ENCODE measurements around the gene ALOX12.

ALOX12 gene

GRCh38 chr17:7014995-7015958 lies 19.4 kb downstream of the ALOX12 start:
- Mint-ChIP-seq H3K9me3 (no peaks in the 10 kb centered on the region), H3K36me3 (peaks cover 4% of the 10 kb centered on the region), H3K27ac (peak overlapping the region; percentile 84), H3K4me3 (peak overlapping the region; percentile 97), H3K27me3 (no peaks in the 10 kb centered on the region), H3K4me1 (peaks cover 50% of the 10 kb centered on the region)

DNA sequence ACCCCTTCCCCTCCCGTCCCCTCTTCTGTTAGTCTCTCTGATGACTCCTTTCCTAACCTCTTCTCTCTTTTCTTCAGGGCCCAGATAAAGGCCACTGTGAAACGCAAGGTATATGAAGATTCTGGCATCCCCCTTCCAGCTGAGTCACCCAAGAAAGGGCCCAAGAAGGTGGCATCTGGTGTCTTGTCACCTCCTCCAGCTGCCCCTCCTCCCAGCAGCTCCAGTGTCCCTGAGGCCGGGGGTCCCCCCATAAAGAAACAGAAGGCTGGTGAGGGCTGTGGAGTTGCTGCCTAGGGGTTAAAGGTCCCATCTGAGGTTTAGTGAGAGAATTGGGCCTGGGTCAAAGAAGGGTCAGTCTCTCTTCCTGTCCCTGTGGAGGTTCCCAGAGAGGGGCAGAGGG lies 20.6 kb downstream of the ALOX12 start:
- peaks cover 4% of the 10 kb centered on the region for H3K36me3 Mint-ChIP-seq
- no peaks in the 10 kb centered on the region for H3K27me3 Mint-ChIP-seq
- peak overlapping the region; percentile 97 for H3K4me3 Mint-ChIP-seq
- no peaks in the 10 kb centered on the region for H3K9me3 Mint-ChIP-seq
- H3K4me1 Mint-ChIP-seq, result peaks cover 52% of the 10 kb centered on the region
- peak overlapping the region; percentile 30 for H3K27ac Mint-ChIP-seq

DNA sequence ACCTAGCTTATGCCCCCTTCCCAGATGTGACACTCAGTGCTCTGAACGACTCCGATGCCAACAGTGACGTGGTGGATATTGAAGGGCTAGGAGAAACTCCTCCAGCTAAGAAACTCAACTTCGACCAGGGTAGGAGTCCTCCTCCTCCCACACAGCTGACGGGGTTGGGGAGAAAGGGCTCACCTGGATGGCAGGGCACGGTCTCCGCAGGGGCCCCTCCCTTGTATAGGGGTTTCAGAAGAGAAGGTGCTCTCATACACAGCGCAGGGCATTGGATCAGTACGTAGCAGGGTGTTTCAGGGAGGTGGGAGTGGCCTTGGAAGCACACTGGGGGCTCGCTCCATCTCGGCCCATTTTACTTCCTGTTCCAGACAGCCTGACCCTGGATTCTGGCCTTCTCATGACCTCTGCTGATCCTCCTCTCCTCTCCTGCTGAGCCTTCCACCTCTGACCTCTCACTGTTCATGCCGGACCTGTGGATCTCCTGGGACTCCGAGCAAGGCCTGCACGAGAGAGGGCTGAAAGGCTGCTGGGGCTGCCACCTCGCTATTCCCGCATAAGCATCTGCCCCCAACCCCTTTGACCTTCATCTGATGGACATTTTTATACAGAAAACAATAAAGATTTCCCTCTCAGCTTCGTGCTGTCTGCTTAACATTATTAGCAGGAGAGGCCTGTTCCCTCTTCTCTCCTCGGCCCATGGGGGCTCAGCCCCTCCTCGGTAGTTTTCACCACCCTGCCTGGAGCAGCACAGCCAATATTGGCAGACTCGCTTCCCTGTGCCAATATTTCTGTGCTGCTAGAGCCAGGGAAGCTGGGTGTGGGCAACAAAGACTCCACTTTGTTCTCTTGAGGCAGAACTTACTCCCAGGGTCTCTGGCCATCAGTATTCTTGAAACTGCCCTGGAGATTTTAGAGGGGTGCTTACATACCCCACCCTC lies 21.3 kb downstream of the ALOX12 start:
- Mint-ChIP-seq H3K36me3 (peaks cover 4% of the 10 kb centered on the region), H3K9me3 (no peaks in the 10 kb centered on the region), H3K4me3 (peak overlapping the region; percentile 49), H3K4me1 (peaks cover 52% of the 10 kb centered on the region), H3K27ac (no peak overlapping the region), H3K27me3 (no peaks in the 10 kb centered on the region)

DNA sequence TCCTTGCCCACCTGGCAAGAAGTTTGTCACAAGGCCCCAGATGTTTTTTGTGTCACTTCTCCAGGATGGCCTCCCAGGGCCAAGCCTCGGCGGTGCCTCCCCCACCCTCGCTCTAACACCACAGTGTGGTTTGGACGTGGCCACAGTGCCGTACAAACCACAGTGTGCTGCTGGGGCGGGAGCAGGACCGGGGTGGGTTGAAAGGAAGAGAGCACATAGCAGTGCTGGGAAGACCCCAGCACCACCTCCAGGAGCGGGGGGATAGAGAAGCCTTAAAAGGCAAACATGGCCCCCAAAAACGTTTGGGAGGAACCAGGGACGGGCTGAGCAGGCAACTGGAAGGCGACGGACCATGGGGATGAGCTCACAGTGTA lies 22.0 kb downstream of the ALOX12 start:
- Mint-ChIP-seq H3K27me3 (no peaks in the 10 kb centered on the region), H3K9me3 (no peaks in the 10 kb centered on the region), H3K4me1 (peaks cover 57% of the 10 kb centered on the region), H3K27ac (peak overlapping the region; percentile 51), H3K4me3 (no peak overlapping the region), H3K36me3 (peaks cover 4% of the 10 kb centered on the region)

GRCh38 chr17:7018331-7018964 lies 22.6 kb downstream of the ALOX12 start:
- Mint-ChIP-seq H3K4me1 (peaks cover 58% of the 10 kb centered on the region), H3K27ac (no peak overlapping the region), H3K27me3 (no peaks in the 10 kb centered on the region), H3K9me3 (no peaks in the 10 kb centered on the region), H3K36me3 (peaks cover 2% of the 10 kb centered on the region), H3K4me3 (no peak overlapping the region)

- no peaks in the 10 kb centered on the region for H3K9me3 Mint-ChIP-seq
- peak overlapping the region; percentile 35 for H3K27ac Mint-ChIP-seq
- no peak overlapping the region for H3K4me3 Mint-ChIP-seq
- no peaks in the 10 kb centered on the region for H3K27me3 Mint-ChIP-seq
- no peaks in the 10 kb centered on the region for H3K36me3 Mint-ChIP-seq
- peaks cover 60% of the 10 kb centered on the region for H3K4me1 Mint-ChIP-seq
Observed at GRCh38 chr17:7019367-7019766, 23.5 kb downstream of the ALOX12 start.

DNA sequence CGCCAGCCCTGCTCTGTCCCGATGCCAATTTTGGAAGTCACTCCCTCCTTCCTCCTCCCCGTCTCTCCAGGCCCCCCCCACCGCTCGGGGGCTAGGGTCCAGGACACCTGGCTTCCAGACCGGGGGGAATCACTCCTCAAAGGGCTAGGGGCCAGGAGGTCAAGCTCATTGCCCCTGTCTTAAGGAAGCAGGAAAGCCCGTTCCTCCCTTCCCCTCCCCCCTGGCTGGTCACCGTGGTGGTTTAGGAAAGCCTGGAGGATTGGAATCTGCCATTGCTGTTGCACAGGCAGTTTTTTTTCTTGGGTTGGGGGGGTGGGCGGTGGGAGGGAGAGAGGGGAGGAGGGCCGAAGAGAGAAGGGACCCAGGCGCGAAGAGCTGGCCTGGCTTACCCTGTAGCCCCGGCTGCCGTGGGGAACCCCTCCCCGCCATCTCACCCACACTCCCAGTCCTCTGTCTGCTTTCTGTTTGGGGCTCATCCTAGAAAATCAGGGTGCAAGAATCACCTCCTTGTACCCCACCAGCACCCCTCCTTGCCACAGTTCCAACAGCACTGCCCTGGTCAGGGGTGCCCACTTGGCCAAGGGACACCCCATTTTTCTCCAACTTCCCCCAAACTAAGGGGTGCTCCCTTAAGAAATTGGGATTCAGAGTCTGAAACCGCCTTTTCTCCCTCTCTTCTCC lies 24.1 kb downstream of the ALOX12 start:
- Mint-ChIP-seq H3K9me3 (no peaks in the 10 kb centered on the region), H3K27ac (no peak overlapping the region), H3K4me1 (peaks cover 60% of the 10 kb centered on the region), H3K27me3 (no peaks in the 10 kb centered on the region), H3K36me3 (no peaks in the 10 kb centered on the region), H3K4me3 (no peak overlapping the region)

DNA sequence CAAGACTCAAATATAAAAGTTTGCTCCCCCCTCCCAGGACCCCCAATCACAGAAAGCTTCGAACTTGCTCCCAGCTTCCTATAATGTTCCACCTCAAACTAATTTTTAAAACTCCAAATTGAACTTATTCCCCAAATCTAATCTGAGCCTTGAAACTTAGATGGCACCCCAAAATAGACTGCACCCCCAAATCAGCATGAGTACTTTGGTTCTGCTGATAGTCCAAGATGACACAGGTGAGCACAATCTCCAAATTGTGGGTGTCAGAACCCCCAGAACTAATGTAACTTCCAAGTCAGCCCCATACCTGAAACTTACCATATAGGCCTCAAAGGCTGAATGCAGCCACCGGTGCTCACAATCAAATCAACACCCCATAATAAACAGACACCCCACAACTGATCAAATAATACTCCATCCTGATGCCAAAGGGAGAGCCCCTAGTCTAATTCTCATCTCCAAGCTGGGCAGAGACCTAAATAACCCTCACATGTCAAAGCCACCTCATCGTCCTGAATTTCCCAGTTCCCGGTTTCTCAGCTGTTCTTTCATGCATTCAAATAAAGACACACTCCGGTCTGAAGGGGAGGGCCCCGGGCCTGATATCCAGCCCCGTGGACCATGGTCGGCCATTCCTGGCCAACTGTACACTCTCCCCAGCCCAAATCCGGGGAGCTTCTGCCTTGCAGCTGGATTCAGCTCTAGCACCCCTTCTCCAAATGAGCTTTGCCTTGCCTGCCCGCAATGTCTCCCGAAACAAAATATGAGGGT lies 25.2 kb downstream of the ALOX12 start:
- Mint-ChIP-seq H3K36me3 (no peaks in the 10 kb centered on the region), H3K9me3 (no peaks in the 10 kb centered on the region), H3K27ac (peak overlapping the region; percentile 80), H3K27me3 (no peaks in the 10 kb centered on the region), H3K4me3 (peak overlapping the region; percentile 66), H3K4me1 (peaks cover 49% of the 10 kb centered on the region)

DNA sequence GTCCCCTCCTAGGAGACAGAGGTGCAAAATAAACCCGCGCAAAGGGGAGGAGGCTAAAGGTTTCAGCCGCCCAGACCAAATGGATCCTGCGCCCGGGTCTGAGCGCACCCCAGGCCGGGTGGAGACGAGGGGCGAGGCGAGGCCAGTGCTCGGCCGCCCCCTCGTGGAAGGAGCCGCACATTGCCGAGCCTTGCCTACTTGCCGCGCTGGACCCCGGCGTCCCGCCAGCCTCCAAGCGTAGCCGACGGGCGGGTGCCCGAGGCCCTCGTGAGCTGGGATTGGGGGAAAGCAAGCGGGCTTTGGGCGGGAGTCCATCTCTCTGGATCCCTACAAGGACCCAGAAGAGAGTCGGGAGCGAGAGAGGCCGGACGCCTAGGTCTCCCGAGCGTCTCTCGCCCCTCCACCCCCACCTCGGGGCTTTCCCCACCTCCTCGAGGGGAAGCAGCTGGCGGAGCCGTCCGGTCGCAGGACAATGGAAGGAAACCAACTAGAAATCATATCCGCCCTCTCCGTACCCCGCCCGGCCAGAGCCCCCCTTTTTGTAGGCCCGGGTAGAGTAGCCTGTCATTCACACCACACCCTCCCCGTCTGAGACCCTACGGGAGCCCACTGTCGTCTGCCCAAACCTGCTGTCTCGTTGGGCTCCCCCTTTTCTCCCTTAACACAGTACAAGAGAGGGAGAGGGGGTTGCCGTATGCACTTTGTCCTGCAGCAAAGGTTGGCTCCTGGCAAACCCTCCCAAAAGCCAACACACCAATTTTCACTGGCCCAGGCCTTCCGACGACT lies 26.3 kb downstream of the ALOX12 start:
- peaks cover 42% of the 10 kb centered on the region for H3K4me1 Mint-ChIP-seq
- H3K9me3 Mint-ChIP-seq, result no peaks in the 10 kb centered on the region
- H3K36me3 Mint-ChIP-seq, result no peaks in the 10 kb centered on the region
- H3K27ac Mint-ChIP-seq, result no peak overlapping the region
- H3K27me3 Mint-ChIP-seq, result no peaks in the 10 kb centered on the region
- peak overlapping the region; percentile 66 for H3K4me3 Mint-ChIP-seq

- Mint-ChIP-seq H3K36me3 (no peaks in the 10 kb centered on the region), H3K4me1 (peaks cover 34% of the 10 kb centered on the region), H3K4me3 (peak within 1 kb of the TSS; percentile 66), H3K9me3 (no peaks in the 10 kb centered on the region), H3K27ac (peak within 1 kb of the TSS; percentile 88), H3K27me3 (no peaks in the 10 kb centered on the region)
Observed at GRCh38 chr17:7022781-7023571, 27.1 kb downstream of the ALOX12 start, which contains the start of gene BCL6B. Gene BCL6B (plus strand): TSS chr17:7023050. CDS start chr17:7023672, 622 bp downstream.

DNA sequence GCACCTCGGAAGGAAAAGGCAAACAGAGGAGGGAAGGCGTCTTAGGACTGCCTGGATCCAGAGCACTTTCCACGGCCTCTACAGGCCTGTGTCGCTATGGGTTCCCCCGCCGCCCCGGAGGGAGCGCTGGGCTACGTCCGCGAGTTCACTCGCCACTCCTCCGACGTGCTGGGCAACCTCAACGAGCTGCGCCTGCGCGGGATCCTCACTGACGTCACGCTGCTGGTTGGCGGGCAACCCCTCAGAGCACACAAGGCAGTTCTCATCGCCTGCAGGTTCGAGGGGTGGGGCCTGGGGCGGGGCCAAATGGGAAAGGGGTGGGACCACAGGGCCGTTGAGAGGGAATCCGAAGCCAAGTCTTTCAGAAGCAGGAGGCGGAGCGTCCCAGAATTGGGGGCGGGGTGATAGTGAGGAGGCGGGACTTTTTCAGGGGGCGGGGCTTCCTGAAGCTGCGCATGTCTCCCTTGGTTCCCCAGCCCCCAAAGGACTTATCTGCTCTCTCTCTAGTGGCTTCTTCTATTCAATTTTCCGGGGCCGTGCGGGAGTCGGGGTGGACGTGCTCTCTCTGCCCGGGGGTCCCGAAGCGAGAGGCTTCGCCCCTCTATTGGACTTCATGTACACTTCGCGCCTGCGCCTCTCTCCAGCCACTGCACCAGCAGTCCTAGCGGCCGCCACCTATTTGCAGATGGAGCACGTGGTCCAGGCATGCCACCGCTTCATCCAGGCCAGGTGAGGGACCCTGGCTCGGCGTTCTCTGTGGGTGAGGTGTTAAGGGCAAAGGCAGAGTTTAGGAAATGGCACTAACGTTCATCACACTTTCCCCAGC lies 27.9 kb downstream of the ALOX12 start:
- Mint-ChIP-seq H3K27ac (peak overlapping the region; percentile 88), H3K4me1 (peaks cover 36% of the 10 kb centered on the region), H3K36me3 (no peaks in the 10 kb centered on the region), H3K4me3 (peak overlapping the region; percentile 66), H3K27me3 (no peaks in the 10 kb centered on the region), H3K9me3 (no peaks in the 10 kb centered on the region)

DNA sequence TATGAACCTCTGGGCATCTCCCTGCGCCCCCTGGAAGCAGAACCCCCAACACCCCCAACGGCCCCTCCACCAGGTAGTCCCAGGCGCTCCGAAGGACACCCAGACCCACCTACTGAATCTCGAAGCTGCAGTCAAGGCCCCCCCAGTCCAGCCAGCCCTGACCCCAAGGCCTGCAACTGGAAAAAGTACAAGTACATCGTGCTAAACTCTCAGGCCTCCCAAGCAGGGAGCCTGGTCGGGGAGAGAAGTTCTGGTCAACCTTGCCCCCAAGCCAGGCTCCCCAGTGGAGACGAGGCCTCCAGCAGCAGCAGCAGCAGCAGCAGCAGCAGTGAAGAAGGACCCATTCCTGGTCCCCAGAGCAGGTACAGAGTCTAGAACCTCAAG lies 28.5 kb downstream of the ALOX12 start:
- no peaks in the 10 kb centered on the region for H3K27me3 Mint-ChIP-seq
- no peak overlapping the region for H3K27ac Mint-ChIP-seq
- H3K36me3 Mint-ChIP-seq, result no peaks in the 10 kb centered on the region
- no peaks in the 10 kb centered on the region for H3K9me3 Mint-ChIP-seq
- peaks cover 42% of the 10 kb centered on the region for H3K4me1 Mint-ChIP-seq
- no peak overlapping the region for H3K4me3 Mint-ChIP-seq

Data from activated naive CD4-positive, alpha-beta T cell treated with anti-CD3 and anti-CD28 coated beads, Interleukin-2, amount 50 U/mL, for 24 hours (primary cell).